SU-DHL-6 (cell line): Measurements from ENCODE around the gene EIF3F.

Source experiments
- H2AFZ ChIP-seq: fragments of 200-600 bp; sonication (generic); 2 replicates; pipeline ENCODE4 v1.6.1; 2014; ENCODE audit warnings: low read depth, mild to moderate bottlenecking, moderate library complexity, mixed read lengths, antibody characterized with exemption, low read length; ENCODE audit not compliant: severe bottlenecking
- H3F3A ChIP-seq: fragments of 200-600 bp; shearing (Covaris generic); 2 replicates; pipeline ENCODE4 v1.6.0; 2016; ENCODE audit warnings: antibody characterized with exemption, mild to moderate bottlenecking; ENCODE audit not compliant: insufficient read depth
- H3K27ac ChIP-seq: fragments of 200-600 bp; sonication (generic); 2 replicates; pipeline ENCODE4 v1.5.1; 2016; ENCODE audit warnings: low read depth, mild to moderate bottlenecking, low read length, moderate library complexity, mixed read lengths
- H3K27me3 ChIP-seq: fragments of 200-600 bp; sonication (generic), shearing (Covaris generic); 2 replicates; pipeline ENCODE4 v1.6.0; 2014; ENCODE audit warnings: mild to moderate bottlenecking, low read length
- H3K36me3 ChIP-seq: fragments of 200-600 bp; sonication (generic); 2 replicates; pipeline ENCODE4 v1.6.1; 2014; ENCODE audit warnings: mild to moderate bottlenecking, low read length, mixed read lengths
- H3K4me2 ChIP-seq: fragments of 300-600, 200-600 bp; shearing (Covaris generic), sonication (generic); 2 replicates; pipeline ENCODE4 v1.6.0; 2014; ENCODE audit warnings: low read length, low read depth, mild to moderate bottlenecking; ENCODE audit not compliant: poor library complexity, severe bottlenecking
- H3K4me3 ChIP-seq: fragments of 200-600 bp; sonication (generic); 2 replicates; pipeline ENCODE4 v1.5.1; 2014; ENCODE audit warnings: antibody characterized with exemption, low read length, mild to moderate bottlenecking, mixed read lengths; ENCODE audit not compliant: insufficient read depth, poor library complexity, severe bottlenecking
- H3K79me2 ChIP-seq: fragments of 200-600 bp; sonication (generic); 2 replicates; pipeline ENCODE4 v1.6.1; 2014; ENCODE audit warnings: mild to moderate bottlenecking, low read length, moderate library complexity; ENCODE audit not compliant: insufficient read depth
- H3K9ac ChIP-seq: fragments of 200-600 bp; sonication (generic); 2 replicates; pipeline ENCODE4 v1.7.0; 2014; ENCODE audit warnings: mild to moderate bottlenecking, low read length
- H3K9me2 ChIP-seq: fragments of 200-600 bp; sonication (generic); replicated peaks from 2 replicates; pipeline ENCODE4 v1.6.1; 2014; ENCODE audit warnings: low read length; ENCODE audit not compliant: insufficient read depth
- H3K9me3 ChIP-seq: fragments of 200-600 bp; sonication (generic); 2 replicates; pipeline ENCODE4 v1.6.1; 2014; ENCODE audit warnings: low read length, mixed read lengths; ENCODE audit not compliant: insufficient read depth
- H4K20me1 ChIP-seq: fragments of 200-600 bp; sonication (generic); 2 replicates; pipeline ENCODE4 v1.6.1; 2014; ENCODE audit warnings: low read depth, mild to moderate bottlenecking, antibody characterized with exemption, low read length, moderate library complexity, mixed read lengths
- EZH2phosphoT487 ChIP-seq: fragments of 200-600 bp; sonication (generic), shearing (Covaris generic); conservative IDR thresholded peaks from 2 replicates; pipeline ENCODE4 v1.6.1; 2018; ENCODE audit warnings: mild to moderate bottlenecking, antibody characterized with exemption, low read length, moderate library complexity, mixed read lengths
- TF ChIP-seq, protein P1 (sequence below): fragments of 200-600 bp; sonication (generic); IDR thresholded peaks from one replicate; pipeline ENCODE4 v1.5.1; 2017; ENCODE audit warnings: antibody characterized with exemption, mild to moderate bottlenecking, low read length, moderate library complexity; ENCODE audit not compliant: insufficient read depth, poor library complexity, severe bottlenecking

Gene EIF3F

GRCh38 chr11:7986768-7987559 lies at the start of gene EIF3F:
EIF3F (plus strand) TSS chr11:7987337; CDS start chr11:7987353, 16 bp downstream.
- Histone ChIP-seq H3K79me2 (peaks cover 35% of the 10 kb centered on the region), H3K36me3 (0 out of 2 replicates have a peak, but pooled peaks cover 9% of the 10 kb centered on the region), H4K20me1 (peaks cover 8% of the 10 kb centered on the region; the same call in 1 of the 2 replicates), H3K27ac (peak within 1 kb of the TSS; percentile 20), H3K9ac (peak within 1 kb of the TSS; percentile 77), H3F3A (no peaks in the 10 kb centered on the region), H2AFZ (peak within 1 kb of the TSS; percentile 99), H3K4me2 (peak within 1 kb of the TSS; percentile 96), H3K4me3 (peak within 1 kb of the TSS; percentile 99), H3K9me3 (no peaks in the 10 kb centered on the region), H3K9me2 (no peaks in the 10 kb centered on the region), H3K27me3 (no peaks in the 10 kb centered on the region)
- TF ChIP-seq, protein P1, sequence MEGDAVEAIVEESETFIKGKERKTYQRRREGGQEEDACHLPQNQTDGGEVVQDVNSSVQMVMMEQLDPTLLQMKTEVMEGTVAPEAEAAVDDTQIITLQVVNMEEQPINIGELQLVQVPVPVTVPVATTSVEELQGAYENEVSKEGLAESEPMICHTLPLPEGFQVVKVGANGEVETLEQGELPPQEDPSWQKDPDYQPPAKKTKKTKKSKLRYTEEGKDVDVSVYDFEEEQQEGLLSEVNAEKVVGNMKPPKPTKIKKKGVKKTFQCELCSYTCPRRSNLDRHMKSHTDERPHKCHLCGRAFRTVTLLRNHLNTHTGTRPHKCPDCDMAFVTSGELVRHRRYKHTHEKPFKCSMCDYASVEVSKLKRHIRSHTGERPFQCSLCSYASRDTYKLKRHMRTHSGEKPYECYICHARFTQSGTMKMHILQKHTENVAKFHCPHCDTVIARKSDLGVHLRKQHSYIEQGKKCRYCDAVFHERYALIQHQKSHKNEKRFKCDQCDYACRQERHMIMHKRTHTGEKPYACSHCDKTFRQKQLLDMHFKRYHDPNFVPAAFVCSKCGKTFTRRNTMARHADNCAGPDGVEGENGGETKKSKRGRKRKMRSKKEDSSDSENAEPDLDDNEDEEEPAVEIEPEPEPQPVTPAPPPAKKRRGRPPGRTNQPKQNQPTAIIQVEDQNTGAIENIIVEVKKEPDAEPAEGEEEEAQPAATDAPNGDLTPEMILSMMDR: peak; percentile 92
- no peak for TF ChIP-seq EZH2phosphoT487

GRCh38 chr11:7941146-7941545 lies 46.0 kb upstream of the EIF3F start:
- no peak overlapping the region for H3K27ac ChIP-seq

DNA sequence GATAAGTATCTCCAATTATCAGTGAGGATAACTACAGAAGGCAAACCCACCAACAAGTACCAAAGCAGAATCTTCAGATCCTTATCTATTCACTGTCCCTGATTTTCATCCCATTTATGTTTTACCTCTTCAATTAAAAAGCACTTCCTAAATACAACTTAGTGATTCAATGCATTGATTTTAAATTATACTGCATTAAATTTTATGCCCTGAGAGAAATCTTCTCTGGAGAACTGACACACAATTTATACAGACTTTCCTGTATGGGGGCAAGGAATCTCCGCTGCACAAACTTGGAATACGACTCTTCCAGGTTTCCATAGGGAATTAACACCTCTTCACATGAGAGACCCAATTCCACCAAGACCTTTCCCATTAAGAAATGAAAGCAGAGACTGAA lies 45.5 kb upstream of the EIF3F start, which contains the start of gene OR10A3:
TSS of gene OR10A3 (minus strand) at position 101 of the 400 bp plus-strand sequence. CDS start 2,188 bp downstream, outside the sequence.
- Histone ChIP-seq H3K79me2 (no peaks in the 10 kb centered on the region), H3K9me3 (no peaks in the 10 kb centered on the region; the same call in 1 of the 2 replicates), H3K4me3 (no peak within 1 kb of the TSS), H3K9me2 (no peaks in the 10 kb centered on the region), H3K27me3 (no peaks in the 10 kb centered on the region), H3F3A (no peaks in the 10 kb centered on the region), H3K36me3 (no peaks in the 10 kb centered on the region), H2AFZ (no peak within 1 kb of the TSS), H3K27ac (no peak within 1 kb of the TSS), H3K4me2 (no peak within 1 kb of the TSS), H3K9ac (no peak within 1 kb of the TSS), H4K20me1 (no peaks in the 10 kb centered on the region)
- TF ChIP-seq, protein P1: no peak
- TF ChIP-seq EZH2phosphoT487: no peak

More at GRCh38 chr11:7941146-7941545, 46.0 kb upstream of the EIF3F start:
- Histone ChIP-seq H3K4me2 (no peak overlapping the region), H3K9me3 (no peaks in the 10 kb centered on the region; the same call in 1 of the 2 replicates), H4K20me1 (no peaks in the 10 kb centered on the region), H3K9ac (no peak overlapping the region), H3K79me2 (no peaks in the 10 kb centered on the region), H3F3A (no peaks in the 10 kb centered on the region), H3K27me3 (no peaks in the 10 kb centered on the region), H3K9me2 (no peaks in the 10 kb centered on the region), H3K36me3 (no peaks in the 10 kb centered on the region), H2AFZ (no peak overlapping the region), H3K4me3 (no peak overlapping the region)
- no peak for TF ChIP-seq EZH2phosphoT487
- TF ChIP-seq, protein P1: no peak
